GM12878 (cell line): ENCODE measurements around the gene NR1I3. TPM values are rescaled to one million over a fixed set of nuclear protein-coding genes. Genes with fewer than 3 reads are reported as not detected.

Source experiments
- ATAC-seq: fragments of 200-7000 bp; cut with Tn5 transposase; 3 replicates; pipeline ENCODE4 v1.9.1; 2020; ENCODE audit warnings: mild to moderate bottlenecking, moderate library complexity
- BruUV-seq: library from RNA; stranded (reverse); fragments of 400-500 nt; replicated peaks from 2 replicates; lab custom pipeline; 2021; lab: Mats Ljungman, UMichigan
- CTCF ChIA-PET: fragments of 300-600 bp; sonication (Branson Sonifier 250); formaldehyde crosslinking; extraction: SDS; loops from one replicate; lab custom pipeline; 2021; ENCODE audit warnings: inconsistent platforms; lab: Yijun Ruan, JAX
- POLR2A ChIA-PET: fragments of 350-600 bp; formaldehyde crosslinking; extraction: SDS; loops from one replicate; lab custom pipeline; 2021; ENCODE audit warnings: inconsistent platforms; lab: Charles Lee
- RAD21 ChIA-PET: fragments of 300-600 bp; sonication (Branson Sonifier 250); formaldehyde crosslinking; loops from one replicate; lab custom pipeline; 2023; ENCODE audit warnings: antibody characterized with exemption; ENCODE audit not compliant: unreplicated experiment; lab: Charles Lee
- SMC1A ChIA-PET: fragments of 300-600 bp; sonication (Branson Sonifier 250); formaldehyde crosslinking; loops from one replicate; lab custom pipeline; 2023; ENCODE audit not compliant: unreplicated experiment, uncharacterized antibody; lab: Charles Lee
- DNase-seq: peaks from one replicate; pipeline ENCODE4 v3.0.0-alpha.2; 2011; ENCODE audit warnings: low read depth, low spot score
- FAIRE-seq: peaks from 3 replicates; lab custom pipeline; 2011; peaks lifted over from hg19 to GRCh38; lab: Jason Lieb, UNC
- H2AFZ ChIP-seq: 2 replicates; pipeline ENCODE4 v1.6.0; 2011; ENCODE audit warnings: low read depth, low read length, control low read depth; ENCODE audit not compliant: control insufficient read depth
- H3K27ac ChIP-seq: 2 replicates; pipeline ENCODE4 v1.5.1; 2011; ENCODE audit warnings: control low read depth; ENCODE audit not compliant: control insufficient read depth, insufficient read depth
- H3K27me3 ChIP-seq, 2 experiments: replicated peaks in 1 of 2; 2 replicates each; pipeline versions ENCODE4 v1.6.0 to v1.6.1; 2011; ENCODE audit warnings: low read length in 1 of 2; ENCODE audit not compliant: control insufficient read depth in 2 of 2, insufficient read depth in 2 of 2
- H3K36me3 ChIP-seq, 2 experiments: 2 replicates each; pipeline ENCODE4 v1.5.1; 2011; ENCODE audit warnings: low read length in 1 of 2; ENCODE audit not compliant: control insufficient read depth in 2 of 2, insufficient read depth in 2 of 2
- H3K4me1 ChIP-seq: 2 replicates; pipeline ENCODE4 v1.6.1; 2011; ENCODE audit warnings: mild to moderate bottlenecking, low read length, moderate library complexity, mixed read lengths; ENCODE audit not compliant: control insufficient read depth, insufficient read depth
- H3K4me2 ChIP-seq: 2 replicates; pipeline ENCODE4 v1.6.0; 2011; ENCODE audit warnings: control low read depth; ENCODE audit not compliant: control insufficient read depth, insufficient read depth
- H3K4me3 ChIP-seq: fragments of 200-600 bp; sonication (generic); 2 replicates; pipeline ENCODE4 v1.5.1; 2016
- H3K79me2 ChIP-seq: 2 replicates; pipeline ENCODE4 v1.6.0; 2011; ENCODE audit warnings: low read length; ENCODE audit not compliant: control insufficient read depth, insufficient read depth
- H3K9ac ChIP-seq: 2 replicates; pipeline ENCODE4 v1.8.0; 2011; ENCODE audit warnings: low read length, control low read depth, mixed read lengths; ENCODE audit not compliant: control insufficient read depth, insufficient read depth
- H3K9me3 ChIP-seq: replicated peaks from 3 replicates; pipeline ENCODE4 v1.5.1; 2011; ENCODE audit warnings: mild to moderate bottlenecking, low read length; ENCODE audit not compliant: control insufficient read depth, insufficient read depth
- H4K20me1 ChIP-seq: 2 replicates; pipeline ENCODE4 v1.6.0; 2011; ENCODE audit not compliant: control insufficient read depth, insufficient read depth
- MLLT1 ChIP-seq: fragments of 450-650 bp; IDR thresholded peaks from 2 replicates; pipeline ENCODE4 v1.6.1; 2016; ENCODE audit warnings: mild to moderate bottlenecking
- NBN ChIP-seq: fragments of 450-650 bp; IDR thresholded peaks from 2 replicates; pipeline ENCODE4 v1.6.1; 2016
- NFYB ChIP-seq: IDR thresholded peaks from 2 replicates; pipeline ENCODE4 v1.6.1; 2011; ENCODE audit warnings: low read depth, mild to moderate bottlenecking, low read length, improper control_type of control experiment, moderate library complexity; ENCODE audit not compliant: insufficient read depth
- PBX3 ChIP-seq: IDR thresholded peaks from 2 replicates; pipeline ENCODE4 v1.6.1; 2011; ENCODE audit warnings: mild to moderate bottlenecking, low read depth, low read length, moderate library complexity; ENCODE audit not compliant: insufficient replicate concordance
- PKNOX1 ChIP-seq: fragments of 450-650 bp; IDR thresholded peaks from 2 replicates; pipeline ENCODE4 v1.6.1; 2016; ENCODE audit warnings: mild to moderate bottlenecking
- POU2F2 ChIP-seq: IDR thresholded peaks from 3 replicates; pipeline ENCODE4 v1.6.1; 2011; ENCODE audit warnings: low read depth, mild to moderate bottlenecking, low read length, borderline replicate concordance
- SKIL ChIP-seq: fragments of 450-650 bp; IDR thresholded peaks from 2 replicates; pipeline ENCODE4 v1.6.1; 2017; ENCODE audit warnings: mild to moderate bottlenecking, low read depth, inconsistent platforms; ENCODE audit not compliant: poor library complexity, severe bottlenecking
- SP1 ChIP-seq: IDR thresholded peaks from one replicate; pipeline ENCODE4 v1.6.1; 2011; ENCODE audit warnings: low read depth, low read length
- WGBS: methylation state at CpG from one replicate; pipeline ENCODE4 v1.1.6; 2016; ENCODE audit warnings: low lambda C conversion rate; ENCODE audit not compliant: insufficient replicate concordance, insufficient coverage; ENCODE audit errors: missing lambda C conversion rate; 5-methylcytosine and 5-hydroxymethylcytosine counted together
- in situ Hi-C: fragments of 300-500 bp; cut with MboI; formaldehyde crosslinking; loops from 9 replicates; pipeline ENCODE4 v1.14.3; 2018; ENCODE audit warnings: mixed read lengths
- intact Hi-C: fragments of 100-400 bp; cut with micrococcal nuclease; formaldehyde crosslinking; loops from one replicate; pipeline ENCODE4 v1.14.2; 2022; ENCODE audit not compliant: unreplicated experiment
- polyA plus RNA-seq, 11 experiments: library from polyadenylated mRNA; depleted of rRNA in 4 of 11; unstranded in 6 of 11; stranded (reverse) in 5 of 11; fragments of >200 nt; fragmentation: Nextera tagmentation in 4 of 11; fragmentation: Illumina TruSeq in 1 of 11; extraction: Ambion mirVana in 4 of 11; extraction: Trizol in 1 of 11; gene quantifications; 1 replicate in 1 of 11; 2 replicates in 10 of 11; pipeline versions ENCODE4 v1.2.1 to v1.2.3, GENCODE V29; 2011 to 2016; ENCODE audit warnings: inconsistent platforms in 2 of 11, missing spikeins in 2 of 11, low read depth in 1 of 11
- total RNA-seq, 4 experiments: library from RNA; depleted of rRNA in 3 of 4; stranded (reverse); fragments of >200 nt in 3 of 4; fragmentation: Illumina TruSeq in 1 of 4; extraction: Trizol in 1 of 4; gene quantifications; 2 replicates each; pipeline versions ENCODE4 v1.2.1 to v1.2.3, GENCODE V29; 2013 to 2021

NR1I3 gene
- total and polyA plus RNA-seq, 10 of the 15 experiments (the other 5 are each of a cell fraction or from before 2014, with no cell fraction given): 0.13 to 0.52 (median 0.24) TPM; not detected in 7

GRCh38 chr1:161258439-161259344, 20.7 kb upstream of the NR1I3 start, which contains the start of gene PCP4L1:
Gene PCP4L1, plus strand, starts transcription at chr1:161258745. Its CDS starts 230 bp downstream, at chr1:161258975.
- Histone ChIP-seq H3K4me3 (peak within 1 kb of the TSS; percentile 47), H3K4me1 (peaks cover 13% of the 10 kb centered on the region), H3K4me2 (peak within 1 kb of the TSS; percentile 70), H2AFZ (peak within 1 kb of the TSS; percentile 72), H3K79me2 (no peaks in the 10 kb centered on the region), H4K20me1 (no peaks in the 10 kb centered on the region), H3K9me3 (peaks cover 7% of the 10 kb centered on the region; the same call in 1 of the 3 replicates), H3K27ac (no peak within 1 kb of the TSS), H3K36me3 (no peaks in the 10 kb centered on the region), H3K9ac (no peak within 1 kb of the TSS), H3K27me3 (peaks cover 0 to 5% of the 10 kb centered on the region in 2 experiments; a peak in 1 of 4 replicates)
- DNase-seq (no peak), ATAC-seq (peak; percentile 76), FAIRE-seq (no peak)
- 41% methylated on average over 62 of the region's 62 CpGs for WGBS
- SMC1A ChIA-PET: interaction anchor here (0.6 to 0.9 kb wide), 3 partner anchors 12 to 483 kb away, joined by 3 to 4 read pairs (median 4); no protein-coding TSS in a partner anchor
- no TSS peak for BruUV-seq
- intact Hi-C loops (no loop called here), in situ Hi-C loops (no loop called here)
- RAD21 ChIA-PET: interaction anchor here (1.8 kb wide), 1 partner anchor 33 kb away, joined by 6 read pairs; the partner anchor contains the start of gene TOMM40L
- CTCF ChIA-PET: interaction anchor here (0.7 to 4.0 kb wide), 4 partner anchors 27 to 474 kb away, joined by 3 to 16 read pairs (median 4); partner anchors contain the start of gene TOMM40L
- TF ChIP-seq MLLT1: 0 out of 2 replicates have a peak, but pooled peaks have one; percentile 27
- no peak for TF ChIP-seq SKIL
- no peak for TF ChIP-seq POU2F2
- peak; percentile 97 for TF ChIP-seq PKNOX1
- peak; percentile 75 for TF ChIP-seq NFYB
- peak; percentile 93 for TF ChIP-seq PBX3
- peak; percentile 41 for TF ChIP-seq SP1
- TF ChIP-seq NBN: peak; percentile 39; the same call in 1 of the 2 replicates
- POLR2A ChIA-PET: interaction anchor here (1.1 to 1.6 kb wide), 2 partner anchors 53 to 93 kb away, joined by 3 to 4 read pairs; partner anchors contain the start of gene PPOX
